Parathyroid adenoma (tissue), 2 donors: ENCODE results near the gene TADA2A.
"Not testable (repeated sequence)": the region's sequence is repeated elsewhere in the genome, so short reads cannot be mapped to it uniquely, and the experiment has no call there.

ENCODE experiments used
- H2AFZ ChIP-seq: fragments of 300-600 bp; sonication (generic); one replicate; pipeline ENCODE4 v1.7.0; 2017; ENCODE audit warnings: antibody characterized with exemption, mild to moderate bottlenecking
- H3K27ac ChIP-seq: fragments of 300-600 bp; sonication (generic); one replicate; pipeline ENCODE4 v1.7.0; 2017
- H3K27me3 ChIP-seq: fragments of 300-600 bp; sonication (generic); one replicate; pipeline ENCODE4 v1.7.0; 2017; ENCODE audit warnings: low read length; ENCODE audit not compliant: control insufficient read depth, insufficient read depth
- H3K36me3 ChIP-seq: fragments of 300-600 bp; sonication (generic); one replicate; pipeline ENCODE4 v1.7.0; 2017; ENCODE audit warnings: low read length; ENCODE audit not compliant: control insufficient read depth, insufficient read depth
- H3K4me1 ChIP-seq: fragments of 300-600 bp; sonication (generic); one replicate; pipeline ENCODE4 v1.7.0; 2017; ENCODE audit warnings: control low read depth
- H3K4me2 ChIP-seq: fragments of 300-600 bp; sonication (generic); one replicate; pipeline ENCODE4 v1.7.0; 2017; ENCODE audit warnings: low read length
- H3K4me3 ChIP-seq: fragments of 300-600 bp; sonication (generic); one replicate; pipeline ENCODE4 v1.7.0; 2017; ENCODE audit warnings: low read depth, low read length
- H3K79me2 ChIP-seq: fragments of 300-600 bp; sonication (generic); one replicate; pipeline ENCODE4 v1.7.0; 2017; ENCODE audit warnings: control low read depth
- H3K9ac ChIP-seq: fragments of 300-600 bp; sonication (generic); one replicate; pipeline ENCODE4 v1.7.0; 2017; ENCODE audit warnings: mild to moderate bottlenecking
- H3K9me3 ChIP-seq: fragments of 300-600 bp; sonication (generic); one replicate; pipeline ENCODE4 v1.7.0; 2017; ENCODE audit warnings: low read length; ENCODE audit not compliant: control insufficient read depth
- TF ChIP-seq, protein P1 (sequence below): fragments of 300-600 bp; sonication (generic); IDR thresholded peaks from one replicate; pipeline ENCODE4 v1.7.0; 2017; ENCODE audit warnings: antibody characterized with exemption, mild to moderate bottlenecking
- donor health status: primary hyperparathyroidism.

Gene TADA2A

DNA sequence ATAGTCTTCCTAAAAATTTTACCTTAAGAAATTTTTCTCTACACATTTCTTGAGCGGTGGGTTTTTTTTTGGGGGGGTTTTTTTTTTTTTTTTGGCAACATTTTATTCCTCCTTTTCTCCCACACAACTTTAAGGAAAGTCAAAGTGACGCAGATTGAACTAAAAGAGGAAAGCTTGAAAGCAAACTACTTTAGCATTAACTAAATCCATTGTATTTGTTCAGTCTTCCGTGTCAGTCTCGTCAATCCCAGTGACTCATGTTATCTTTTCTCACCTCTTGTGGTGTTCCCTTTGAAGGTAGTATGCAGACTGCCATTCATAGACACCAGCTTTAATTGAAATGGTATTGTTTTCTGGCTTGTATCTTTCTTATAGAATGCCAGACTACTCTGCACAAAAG is 39.3 kb downstream of the TADA2A start:
- no peak overlapping the region for H3K9ac ChIP-seq
- TF ChIP-seq, protein P1, sequence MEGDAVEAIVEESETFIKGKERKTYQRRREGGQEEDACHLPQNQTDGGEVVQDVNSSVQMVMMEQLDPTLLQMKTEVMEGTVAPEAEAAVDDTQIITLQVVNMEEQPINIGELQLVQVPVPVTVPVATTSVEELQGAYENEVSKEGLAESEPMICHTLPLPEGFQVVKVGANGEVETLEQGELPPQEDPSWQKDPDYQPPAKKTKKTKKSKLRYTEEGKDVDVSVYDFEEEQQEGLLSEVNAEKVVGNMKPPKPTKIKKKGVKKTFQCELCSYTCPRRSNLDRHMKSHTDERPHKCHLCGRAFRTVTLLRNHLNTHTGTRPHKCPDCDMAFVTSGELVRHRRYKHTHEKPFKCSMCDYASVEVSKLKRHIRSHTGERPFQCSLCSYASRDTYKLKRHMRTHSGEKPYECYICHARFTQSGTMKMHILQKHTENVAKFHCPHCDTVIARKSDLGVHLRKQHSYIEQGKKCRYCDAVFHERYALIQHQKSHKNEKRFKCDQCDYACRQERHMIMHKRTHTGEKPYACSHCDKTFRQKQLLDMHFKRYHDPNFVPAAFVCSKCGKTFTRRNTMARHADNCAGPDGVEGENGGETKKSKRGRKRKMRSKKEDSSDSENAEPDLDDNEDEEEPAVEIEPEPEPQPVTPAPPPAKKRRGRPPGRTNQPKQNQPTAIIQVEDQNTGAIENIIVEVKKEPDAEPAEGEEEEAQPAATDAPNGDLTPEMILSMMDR = no peak
- H3K9me3 ChIP-seq = no peaks in the 10 kb centered on the region
- no peak overlapping the region for H3K4me3 ChIP-seq
- no peaks in the 10 kb centered on the region for H3K4me1 ChIP-seq
- no peaks in the 10 kb centered on the region for H3K36me3 ChIP-seq
- H3K79me2 ChIP-seq = no peaks in the 10 kb centered on the region
- H2AFZ ChIP-seq = no peak overlapping the region
- H3K4me2 ChIP-seq = no peak overlapping the region
- H3K27ac ChIP-seq = no peak overlapping the region
- H3K27me3 ChIP-seq = no peaks in the 10 kb centered on the region

DNA sequence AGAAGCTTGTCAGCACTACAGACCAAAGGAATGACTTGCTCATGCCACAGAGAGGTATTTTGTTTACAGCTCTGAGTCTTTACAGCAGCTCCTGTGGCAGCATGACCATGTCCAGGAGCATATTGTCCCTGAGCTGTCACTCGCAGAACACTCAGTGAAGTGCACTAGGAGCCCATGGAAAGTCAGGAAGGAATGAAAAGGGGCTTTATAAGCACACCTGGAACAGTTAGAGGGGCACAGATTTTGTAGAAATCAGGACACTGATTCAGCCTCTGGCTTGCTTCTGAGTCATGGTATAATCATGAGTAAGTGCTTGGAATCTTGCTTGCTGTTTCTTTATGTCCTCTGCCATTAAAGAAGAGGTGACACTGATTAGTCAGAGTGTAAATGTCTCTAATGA is 41.0 kb downstream of the TADA2A start:
- H3K4me1 ChIP-seq = no peaks in the 10 kb centered on the region
- H3K27me3 ChIP-seq = no peaks in the 10 kb centered on the region
- H3K9me3 ChIP-seq = no peaks in the 10 kb centered on the region
- no peaks in the 10 kb centered on the region for H3K36me3 ChIP-seq
- H3K9ac ChIP-seq = no peak overlapping the region
- H3K27ac ChIP-seq = no peak overlapping the region
- H2AFZ ChIP-seq = no peak overlapping the region
- no peak overlapping the region for H3K4me3 ChIP-seq
- TF ChIP-seq, protein P1 = no peak
- no peaks in the 10 kb centered on the region for H3K79me2 ChIP-seq
- no peak overlapping the region for H3K4me2 ChIP-seq

DNA sequence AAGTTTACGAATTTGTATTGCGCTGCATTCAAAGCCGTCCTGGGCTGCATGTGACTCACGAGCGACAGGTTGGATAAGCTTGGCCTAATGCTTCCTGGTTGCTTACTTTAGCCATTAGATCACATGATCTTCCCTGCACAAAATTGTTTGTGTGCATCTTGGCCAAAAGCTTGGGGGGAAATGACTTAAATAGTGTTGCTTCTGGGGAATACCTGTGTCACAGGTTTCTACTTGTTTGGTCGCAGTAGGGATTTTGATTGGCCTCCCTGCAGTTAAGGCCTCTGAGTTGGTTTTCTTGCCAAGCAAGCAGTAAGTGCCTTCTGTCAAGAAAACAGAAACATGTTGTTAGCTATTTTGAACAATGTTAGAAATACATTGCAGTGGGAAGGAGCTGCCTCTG is 43.4 kb downstream of the TADA2A start:
- TF ChIP-seq, protein P1 = no peak
- Histone ChIP-seq H3K36me3 (no peaks in the 10 kb centered on the region), H3K4me3 (no peak overlapping the region), H3K4me1 (no peaks in the 10 kb centered on the region), H3K27me3 (no peaks in the 10 kb centered on the region), H3K79me2 (no peaks in the 10 kb centered on the region), H3K4me2 (no peak overlapping the region), H3K9ac (no peak overlapping the region), H3K27ac (no peak overlapping the region), H2AFZ (no peak overlapping the region), H3K9me3 (no peaks in the 10 kb centered on the region)

DNA sequence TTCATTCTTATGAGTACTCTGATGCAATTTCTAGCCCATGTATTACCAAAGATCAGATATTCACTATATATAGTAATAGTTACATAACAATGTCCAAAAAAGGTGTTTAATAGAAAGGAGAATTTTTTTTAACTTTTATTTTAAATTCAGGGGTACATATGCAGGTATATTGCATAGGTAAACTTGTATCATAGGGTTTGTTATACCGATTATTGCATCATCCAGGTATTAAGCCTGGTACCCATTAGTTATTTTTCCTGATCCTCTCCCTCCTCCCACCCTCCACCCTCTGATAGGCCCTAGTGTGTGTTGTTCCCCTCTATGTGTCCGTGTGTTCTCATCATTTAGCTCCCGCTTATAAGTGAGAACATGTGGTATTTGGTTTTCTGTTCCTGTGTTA is 51.1 kb downstream of the TADA2A start:
- not testable (repeated sequence) for H3K4me2 ChIP-seq, H3K27me3 ChIP-seq, H3K27ac ChIP-seq, H3K9me3 ChIP-seq, H3K36me3 ChIP-seq, H3K4me1 ChIP-seq, H3K79me2 ChIP-seq, H3K9ac ChIP-seq, H2AFZ ChIP-seq, H3K4me3 ChIP-seq

DNA sequence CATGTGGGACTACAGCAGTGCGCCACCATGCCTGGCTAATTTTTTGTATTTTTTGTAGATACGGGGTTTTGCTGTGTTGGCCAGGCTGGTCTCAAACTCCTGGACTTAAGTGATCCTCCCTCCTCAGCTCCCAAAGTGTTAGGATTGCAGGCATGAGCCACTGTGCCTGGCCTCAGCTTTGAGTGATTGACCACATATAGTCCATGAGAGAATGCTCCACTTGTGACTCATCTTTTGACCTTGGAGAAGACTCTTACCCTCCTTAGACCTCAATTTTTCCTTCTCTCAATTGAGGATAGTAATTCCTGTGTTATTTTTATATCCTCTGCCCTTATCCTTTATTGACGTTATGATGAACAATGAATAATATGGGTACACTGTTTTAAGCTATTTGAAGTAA is 52.1 kb downstream of the TADA2A start:
- H2AFZ ChIP-seq = no peak overlapping the region
- H3K36me3 ChIP-seq = no peaks in the 10 kb centered on the region
- no peak overlapping the region for H3K27ac ChIP-seq
- H3K79me2 ChIP-seq = no peaks in the 10 kb centered on the region
- H3K4me2 ChIP-seq = no peak overlapping the region
- TF ChIP-seq, protein P1 = no peak
- no peaks in the 10 kb centered on the region for H3K4me1 ChIP-seq
- no peaks in the 10 kb centered on the region for H3K9me3 ChIP-seq
- H3K9ac ChIP-seq = no peak overlapping the region
- no peaks in the 10 kb centered on the region for H3K27me3 ChIP-seq
- H3K4me3 ChIP-seq = no peak overlapping the region
